ENCODE results near the gene RBM20. TPM values are rescaled to one million over a fixed set of nuclear protein-coding genes. Genes with fewer than 3 reads are reported as not detected.

Gene RBM20
- total and polyA plus RNA-seq, 2 of the 4 experiments (the other 2 are of a cell fraction) = under 0.01 to 0.15 TPM

DNA sequence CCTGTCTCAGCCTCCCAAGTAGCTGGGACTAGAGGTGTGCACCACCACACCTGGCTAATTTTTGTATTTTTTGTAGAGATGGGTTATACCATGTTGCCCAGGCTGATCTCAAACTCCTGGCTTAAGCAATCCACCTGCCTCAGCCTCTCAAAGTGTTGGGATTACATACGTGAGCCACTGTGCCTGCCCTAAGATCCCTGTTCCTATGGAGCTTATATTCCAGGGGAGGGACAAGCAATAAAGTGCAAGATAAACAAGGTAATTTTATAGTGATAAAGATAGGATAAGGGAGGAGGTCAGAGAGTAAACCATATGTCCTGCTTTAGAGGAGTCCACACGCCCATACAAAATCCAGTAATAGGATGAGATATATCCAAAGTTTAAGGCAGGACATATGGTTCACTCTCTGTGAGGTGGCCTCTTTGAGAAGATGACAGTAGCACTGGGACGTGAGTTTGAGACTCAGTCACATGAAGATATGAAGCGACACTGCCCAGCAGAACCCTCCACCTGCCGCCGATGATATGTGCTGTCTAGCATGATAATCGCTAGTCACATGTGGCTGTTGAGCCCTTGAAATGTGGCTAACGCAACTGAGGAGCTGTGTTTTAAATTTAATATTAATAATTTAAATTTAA lies 114.1 kb downstream of the RBM20 start:
- intact Hi-C loops (cut with micrococcal nuclease) (no loop called here), in situ Hi-C loops (cut with MboI; ENCODE audit: low sequenced_read_pairs) (no loop called here), dilution Hi-C loops (cut with HindIII; ENCODE audit: low sequenced_read_pairs, unreplicated experiment) (no loop called here)
- H3K9me1 ChIP-seq (ENCODE audit: insufficient read depth, low read length) = no peaks in the 10 kb centered on the region
- no peak overlapping the region for H3K23ac ChIP-seq (ENCODE audit: low read depth, low read length)
- ATAC-seq (ENCODE audit: low read depth) (no peak), DNase-seq (no peak)
- WGBS, 2 experiments (ENCODE audit: extremely low coverage in 2 of 2, insufficient read length in 1 of 2) = 83% methylated on average over 3 of the region's 8 CpGs; no CpG with 5 or more reads in 1 of the 2 experiments
- H4K8ac ChIP-seq (ENCODE audit: low read depth in 2 of 2, low read length in 2 of 2) = no peak overlapping the region
- H3K79me1 ChIP-seq (ENCODE audit: low read depth in 1 of 2, low read length in 2 of 2) = no peaks in the 10 kb centered on the region
- ChIA-PET POLR2A (ENCODE audit: unreplicated experiment) (no interaction called here), CTCF (no interaction called here)
- H3K9me3 ChIP-seq (ENCODE audit: control insufficient read depth, insufficient read depth, low read length) = peaks cover 5% of the 10 kb centered on the region; the same call in 1 of the 2 replicates
- H3K4ac ChIP-seq (ENCODE audit: low read depth, low read length) = no peak overlapping the region
- no peaks in the 10 kb centered on the region for H3K36me3 ChIP-seq (ENCODE audit: control insufficient read depth, insufficient read depth, low read length)
- H2BK20ac ChIP-seq (ENCODE audit: low read depth, low read length) = no peak overlapping the region
- H2BK5ac ChIP-seq (ENCODE audit: low read depth, low read length, poor library complexity, severe bottlenecking) = no peak overlapping the region
- no peak overlapping the region for H2AK9ac ChIP-seq (replicated peaks; ENCODE audit: low read depth, low read length, poor library complexity)
- no peak overlapping the region for H2AK5ac ChIP-seq (ENCODE audit: low read depth, low read length)
- BruUV-seq (replicated peaks) = no TSS peak
- H3K27me3 ChIP-seq (ENCODE audit: control insufficient read depth, insufficient read depth, low read length) = peaks cover 5% of the 10 kb centered on the region
- no peak overlapping the region for H2BK15ac ChIP-seq (ENCODE audit: low read depth, low read length)
- 0 out of 2 replicates have a peak, but pooled peaks cover 2% of the 10 kb centered on the region for H3K4me1 ChIP-seq (ENCODE audit: control insufficient read depth, insufficient read depth, low read length)
- no peak overlapping the region for H3K4me2 ChIP-seq (ENCODE audit: low read depth, low read length)
- no peak overlapping the region for H4K5ac ChIP-seq (ENCODE audit: low read depth, low read length)
- no peak overlapping the region for H3K27ac ChIP-seq (ENCODE audit: insufficient read depth, low read length)
- no peak overlapping the region for H3K56ac ChIP-seq (ENCODE audit: extremely low read depth, insufficient read depth, low read length)
- TF ChIP-seq, protein P1, sequence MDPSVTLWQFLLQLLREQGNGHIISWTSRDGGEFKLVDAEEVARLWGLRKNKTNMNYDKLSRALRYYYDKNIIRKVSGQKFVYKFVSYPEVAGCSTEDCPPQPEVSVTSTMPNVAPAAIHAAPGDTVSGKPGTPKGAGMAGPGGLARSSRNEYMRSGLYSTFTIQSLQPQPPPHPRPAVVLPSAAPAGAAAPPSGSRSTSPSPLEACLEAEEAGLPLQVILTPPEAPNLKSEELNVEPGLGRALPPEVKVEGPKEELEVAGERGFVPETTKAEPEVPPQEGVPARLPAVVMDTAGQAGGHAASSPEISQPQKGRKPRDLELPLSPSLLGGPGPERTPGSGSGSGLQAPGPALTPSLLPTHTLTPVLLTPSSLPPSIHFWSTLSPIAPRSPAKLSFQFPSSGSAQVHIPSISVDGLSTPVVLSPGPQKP (IDR thresholded peaks at IDR 0.05; ENCODE audit: borderline replicate concordance, low read depth, low read length) = no peak
- TF ChIP-seq USF2 (IDR thresholded peaks at IDR 0.05; ENCODE audit: low read depth, low read length) = no peak
- no peak for TF ChIP-seq CHD1 (IDR thresholded peaks at IDR 0.05; ENCODE audit: low read depth, low read length)
- TF ChIP-seq SMC3 (IDR thresholded peaks at IDR 0.05; ENCODE audit: low read depth, low read length) = no peak
- no peak overlapping the region for H4K91ac ChIP-seq (ENCODE audit: insufficient read depth, low read depth, low read length)
- H2BK120ac ChIP-seq (ENCODE audit: low read depth, low read length) = no peak overlapping the region
- no peak overlapping the region for H3K14ac ChIP-seq (replicated peaks; ENCODE audit: low read depth, low read length)
- no peak overlapping the region for H3K18ac ChIP-seq (ENCODE audit: low read depth, low read length)
- H3K9ac ChIP-seq (ENCODE audit: low read depth, low read length) = no peak overlapping the region
- H2AFZ ChIP-seq (replicated peaks; ENCODE audit: low read length, poor library complexity) = no peak overlapping the region
- no peaks in the 10 kb centered on the region for H4K20me1 ChIP-seq (ENCODE audit: insufficient read depth, low read length)
- no peak overlapping the region for H3K4me3 ChIP-seq (ENCODE audit: insufficient read depth, low read depth, low read length)
